Measurements from ENCODE around the gene SV2C.

Gene SV2C

GRCh38 chr5:76384705-76385104 is 301.5 kb downstream of the SV2C start:
- TF ChIP-seq ARNTL (CRISPR knock-in tag; IDR thresholded peaks at IDR 0.05; ENCODE audit: borderline replicate concordance, low read depth) (no peak), TCF4 (CRISPR knock-in tag; IDR thresholded peaks at IDR 0.05; ENCODE audit: borderline replicate concordance) (no peak), ZNF565 (CRISPR knock-in tag; conservative IDR thresholded peaks at IDR 0.05; ENCODE audit: low read depth) (no peak), ZFP30 (CRISPR knock-in tag; IDR thresholded peaks at IDR 0.05) (no peak), ZFP3 (CRISPR knock-in tag; IDR thresholded peaks at IDR 0.05) (no peak), ZNF70 (CRISPR knock-in tag; IDR thresholded peaks at IDR 0.05) (no peak), TSHZ2 (CRISPR knock-in tag; IDR thresholded peaks at IDR 0.05) (no peak), TOX (CRISPR knock-in tag; IDR thresholded peaks at IDR 0.05; ENCODE audit: borderline replicate concordance) (no peak), GLIS3 (CRISPR knock-in tag; IDR thresholded peaks at IDR 0.05) (no peak), SNAI2 (CRISPR knock-in tag; IDR thresholded peaks at IDR 0.05) (no peak)
- no peak for ATAC-seq

- ATAC-seq: no peak
- TF ChIP-seq ZFP30 (CRISPR knock-in tag; IDR thresholded peaks at IDR 0.05) (no peak), RARB (CRISPR knock-in tag; IDR thresholded peaks at IDR 0.05) (no peak), TOX (CRISPR knock-in tag; IDR thresholded peaks at IDR 0.05; ENCODE audit: borderline replicate concordance) (no peak), ZNF8 (CRISPR knock-in tag; IDR thresholded peaks at IDR 0.05) (no peak), ZNF70 (CRISPR knock-in tag; IDR thresholded peaks at IDR 0.05) (no peak), CSDC2 (CRISPR knock-in tag; IDR thresholded peaks at IDR 0.05) (no peak), ZNF565 (CRISPR knock-in tag; conservative IDR thresholded peaks at IDR 0.05; ENCODE audit: low read depth) (no peak), TCF4 (CRISPR knock-in tag; IDR thresholded peaks at IDR 0.05; ENCODE audit: borderline replicate concordance) (no peak), ISL1 (CRISPR knock-in tag; IDR thresholded peaks at IDR 0.05) (no peak), ARNTL (CRISPR knock-in tag; IDR thresholded peaks at IDR 0.05; ENCODE audit: borderline replicate concordance, low read depth) (no peak), OSR1 (CRISPR knock-in tag; IDR thresholded peaks at IDR 0.05) (no peak), ZFP3 (CRISPR knock-in tag; IDR thresholded peaks at IDR 0.05) (no peak), GLIS3 (CRISPR knock-in tag; IDR thresholded peaks at IDR 0.05) (no peak), SNAI2 (CRISPR knock-in tag; IDR thresholded peaks at IDR 0.05) (no peak), BACH2 (CRISPR knock-in tag; IDR thresholded peaks at IDR 0.05; ENCODE audit: borderline replicate concordance) (no peak)
- TF ChIP-seq, protein P1, sequence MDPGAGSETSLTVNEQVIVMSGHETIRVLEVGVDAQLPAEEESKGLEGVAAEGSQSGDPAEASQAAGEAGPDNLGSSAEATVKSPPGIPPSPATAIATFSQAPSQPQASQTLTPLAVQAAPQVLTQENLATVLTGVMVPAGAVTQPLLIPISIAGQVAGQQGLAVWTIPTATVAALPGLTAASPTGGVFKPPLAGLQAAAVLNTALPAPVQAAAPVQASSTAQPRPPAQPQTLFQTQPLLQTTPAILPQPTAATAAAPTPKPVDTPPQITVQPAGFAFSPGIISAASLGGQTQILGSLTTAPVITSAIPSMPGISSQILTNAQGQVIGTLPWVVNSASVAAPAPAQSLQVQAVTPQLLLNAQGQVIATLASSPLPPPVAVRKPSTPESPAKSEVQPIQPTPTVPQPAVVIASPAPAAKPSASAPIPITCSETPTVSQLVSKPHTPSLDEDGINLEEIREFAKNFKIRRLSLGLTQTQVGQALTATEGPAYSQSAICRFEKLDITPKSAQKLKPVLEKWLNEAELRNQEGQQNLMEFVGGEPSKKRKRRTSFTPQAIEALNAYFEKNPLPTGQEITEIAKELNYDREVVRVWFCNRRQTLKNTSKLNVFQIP (CRISPR knock-in tag; IDR thresholded peaks at IDR 0.05; ENCODE audit: borderline replicate concordance, low read depth): no peak
- TF ChIP-seq, protein P2, sequence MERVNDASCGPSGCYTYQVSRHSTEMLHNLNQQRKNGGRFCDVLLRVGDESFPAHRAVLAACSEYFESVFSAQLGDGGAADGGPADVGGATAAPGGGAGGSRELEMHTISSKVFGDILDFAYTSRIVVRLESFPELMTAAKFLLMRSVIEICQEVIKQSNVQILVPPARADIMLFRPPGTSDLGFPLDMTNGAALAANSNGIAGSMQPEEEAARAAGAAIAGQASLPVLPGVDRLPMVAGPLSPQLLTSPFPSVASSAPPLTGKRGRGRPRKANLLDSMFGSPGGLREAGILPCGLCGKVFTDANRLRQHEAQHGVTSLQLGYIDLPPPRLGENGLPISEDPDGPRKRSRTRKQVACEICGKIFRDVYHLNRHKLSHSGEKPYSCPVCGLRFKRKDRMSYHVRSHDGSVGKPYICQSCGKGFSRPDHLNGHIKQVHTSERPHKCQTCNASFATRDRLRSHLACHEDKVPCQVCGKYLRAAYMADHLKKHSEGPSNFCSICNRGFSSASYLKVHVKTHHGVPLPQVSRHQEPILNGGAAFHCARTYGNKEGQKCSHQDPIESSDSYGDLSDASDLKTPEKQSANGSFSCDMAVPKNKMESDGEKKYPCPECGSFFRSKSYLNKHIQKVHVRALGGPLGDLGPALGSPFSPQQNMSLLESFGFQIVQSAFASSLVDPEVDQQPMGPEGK (CRISPR knock-in tag; IDR thresholded peaks at IDR 0.05; ENCODE audit: borderline replicate concordance): no peak
- TF ChIP-seq, protein P3, sequence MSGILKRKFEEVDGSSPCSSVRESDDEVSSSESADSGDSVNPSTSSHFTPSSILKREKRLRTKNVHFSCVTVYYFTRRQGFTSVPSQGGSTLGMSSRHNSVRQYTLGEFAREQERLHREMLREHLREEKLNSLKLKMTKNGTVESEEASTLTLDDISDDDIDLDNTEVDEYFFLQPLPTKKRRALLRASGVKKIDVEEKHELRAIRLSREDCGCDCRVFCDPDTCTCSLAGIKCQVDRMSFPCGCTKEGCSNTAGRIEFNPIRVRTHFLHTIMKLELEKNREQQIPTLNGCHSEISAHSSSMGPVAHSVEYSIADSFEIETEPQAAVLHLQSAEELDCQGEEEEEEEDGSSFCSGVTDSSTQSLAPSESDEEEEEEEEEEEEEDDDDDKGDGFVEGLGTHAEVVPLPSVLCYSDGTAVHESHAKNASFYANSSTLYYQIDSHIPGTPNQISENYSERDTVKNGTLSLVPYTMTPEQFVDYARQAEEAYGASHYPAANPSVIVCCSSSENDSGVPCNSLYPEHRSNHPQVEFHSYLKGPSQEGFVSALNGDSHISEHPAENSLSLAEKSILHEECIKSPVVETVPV (CRISPR knock-in tag; IDR thresholded peaks at IDR 0.05): no peak
These were observed 302.4 kb downstream of the SV2C start for GRCh38 chr5:76385540-76385939.

DNA sequence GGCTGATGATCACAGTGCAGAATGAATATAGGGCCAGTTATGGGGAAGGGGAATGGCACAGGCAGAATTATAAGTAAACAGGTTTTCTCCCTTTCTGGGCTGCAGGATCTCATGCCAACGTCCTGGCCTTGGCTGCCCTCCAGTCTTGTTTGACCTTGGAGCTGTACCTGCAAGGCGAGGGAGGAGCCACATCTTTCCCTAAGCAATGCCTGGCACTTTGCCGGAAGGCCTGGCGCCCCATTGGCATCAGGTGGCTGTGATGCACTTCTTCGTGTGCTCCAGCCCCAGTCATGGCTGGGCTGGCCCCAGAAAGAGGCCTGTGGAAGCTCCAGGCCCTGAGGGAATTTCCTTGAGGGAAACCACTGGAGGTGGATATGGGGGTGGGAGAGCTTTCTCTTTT is 303.2 kb downstream of the SV2C start:
- TF ChIP-seq RARB (CRISPR knock-in tag; IDR thresholded peaks at IDR 0.05) (no peak), ZNF70 (CRISPR knock-in tag; IDR thresholded peaks at IDR 0.05) (no peak), TCF4 (CRISPR knock-in tag; IDR thresholded peaks at IDR 0.05; ENCODE audit: borderline replicate concordance) (no peak)
- TF ChIP-seq, protein P2 (CRISPR knock-in tag; IDR thresholded peaks at IDR 0.05; ENCODE audit: borderline replicate concordance): no peak
- no peak for ATAC-seq

All from SK-N-SH treated with all-trans-retinoic acid at 6 μM for 48 hours (cell line).